Upper lobe of right lung (tissue), 1 donor: Measurements from ENCODE around the gene C11orf21. TPM values are rescaled to one million over a fixed set of nuclear protein-coding genes. Genes with fewer than 3 reads are reported as not detected.

Source experiments
- ATAC-seq: fragments of 200-7000 bp; cut with Tn5 transposase; one replicate; pipeline ENCODE4 v1.9.1; 2020; ENCODE audit warnings: mild to moderate bottlenecking, moderate library complexity
- DNase-seq: peaks from one replicate; pipeline ENCODE4 v3.0.0-alpha.2; 2020
- H3K27ac ChIP-seq: fragments of 200-600 bp; one replicate; pipeline ENCODE4 v1.8.0; 2022
- H3K27me3 ChIP-seq: fragments of 200-600 bp; one replicate; pipeline ENCODE4 v1.8.0; 2022; ENCODE audit warnings: mild to moderate bottlenecking
- H3K36me3 ChIP-seq: fragments of 200-600 bp; one replicate; pipeline ENCODE4 v1.8.0; 2022
- H3K4me1 ChIP-seq: fragments of 200-600 bp; one replicate; pipeline ENCODE4 v1.8.0; 2022
- H3K4me3 ChIP-seq: fragments of 200-600 bp; one replicate; pipeline ENCODE4 v1.8.0; 2022; ENCODE audit warnings: mild to moderate bottlenecking
- H3K9me3 ChIP-seq: fragments of 200-600 bp; one replicate; pipeline ENCODE4 v1.8.0; 2022
- intact Hi-C: fragments of 100-400 bp; cut with DNase I; formaldehyde crosslinking; loops from one replicate; pipeline ENCODE4 v1.11.0; 2022
- total RNA-seq: library from RNA; stranded (reverse); fragmentation: NEBNext Ultra II Directional; extraction: Animal tissue kit (Norgen Biotek cat#: 25700); gene quantifications from one replicate; pipeline ENCODE4 v1.2.1, GENCODE V29; 2021
- TF ChIP-seq, protein P1 (sequence below): fragments of 200-600 bp; IDR thresholded peaks from one replicate; pipeline ENCODE4 v1.8.0; 2022; ENCODE audit warnings: antibody characterized with exemption
- donor health status: DM: no; HTN: yes; CAD: no; lungs with severe emphysema.

The C11orf21 gene
- total RNA-seq, 1 donor from 2014 or later, result 6.5 TPM

DNA sequence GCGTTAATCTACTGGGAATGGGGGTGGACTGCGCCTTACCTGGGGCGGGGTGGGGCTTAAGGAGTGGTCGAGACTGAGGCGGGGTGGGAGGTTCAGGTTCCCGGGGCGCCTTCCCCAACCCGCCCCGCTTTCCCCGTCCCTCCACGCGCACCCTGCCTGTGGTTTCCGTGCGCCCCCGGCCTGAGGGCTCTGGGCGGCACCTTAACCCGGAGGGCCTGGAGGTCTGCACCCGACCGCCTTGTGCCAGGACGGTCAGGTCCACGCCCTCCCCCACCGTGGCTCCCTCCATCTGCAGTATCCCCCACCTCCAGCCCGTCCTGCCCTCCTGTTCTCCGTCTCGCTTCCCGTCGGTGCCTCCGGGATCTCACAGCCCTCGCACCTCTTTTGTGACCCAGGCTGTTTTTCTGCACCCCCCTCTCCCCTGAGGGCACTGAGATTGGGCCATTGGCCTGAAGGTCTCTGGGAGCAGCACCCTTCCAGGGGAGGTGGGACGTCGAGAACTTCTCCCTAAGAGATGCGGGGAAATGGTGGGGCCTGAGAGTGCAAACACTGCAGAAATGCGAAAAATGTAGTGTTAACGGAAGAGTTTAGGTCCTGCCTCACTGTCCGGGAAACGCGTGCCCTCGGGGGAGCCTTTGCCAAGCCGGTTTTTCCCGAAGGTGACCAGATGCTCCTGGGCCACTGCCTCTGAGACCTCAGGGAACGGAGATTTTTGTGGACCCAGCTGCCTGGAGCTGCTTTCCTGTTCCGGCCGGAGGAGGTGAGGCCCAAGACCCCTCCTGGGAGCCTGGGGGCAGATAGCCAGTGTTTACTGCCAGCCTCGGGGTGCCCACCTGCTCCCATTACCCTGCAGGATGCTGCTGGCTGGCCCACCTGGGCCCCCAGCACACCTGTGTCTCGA is 30.1 kb downstream of the C11orf21 start:
- peaks cover 12% of the 10 kb centered on the region for H3K4me1 ChIP-seq
- H3K4me3 ChIP-seq, result peak overlapping the region; percentile 21
- H3K9me3 ChIP-seq, result no peaks in the 10 kb centered on the region
- H3K27me3 ChIP-seq, result peaks cover 29% of the 10 kb centered on the region
- no peaks in the 10 kb centered on the region for H3K36me3 ChIP-seq
- ATAC-seq (no peak), DNase-seq (peak; percentile 64)
- intact Hi-C loops, result no loop called here
- no peak overlapping the region for H3K27ac ChIP-seq
- TF ChIP-seq, protein P1, sequence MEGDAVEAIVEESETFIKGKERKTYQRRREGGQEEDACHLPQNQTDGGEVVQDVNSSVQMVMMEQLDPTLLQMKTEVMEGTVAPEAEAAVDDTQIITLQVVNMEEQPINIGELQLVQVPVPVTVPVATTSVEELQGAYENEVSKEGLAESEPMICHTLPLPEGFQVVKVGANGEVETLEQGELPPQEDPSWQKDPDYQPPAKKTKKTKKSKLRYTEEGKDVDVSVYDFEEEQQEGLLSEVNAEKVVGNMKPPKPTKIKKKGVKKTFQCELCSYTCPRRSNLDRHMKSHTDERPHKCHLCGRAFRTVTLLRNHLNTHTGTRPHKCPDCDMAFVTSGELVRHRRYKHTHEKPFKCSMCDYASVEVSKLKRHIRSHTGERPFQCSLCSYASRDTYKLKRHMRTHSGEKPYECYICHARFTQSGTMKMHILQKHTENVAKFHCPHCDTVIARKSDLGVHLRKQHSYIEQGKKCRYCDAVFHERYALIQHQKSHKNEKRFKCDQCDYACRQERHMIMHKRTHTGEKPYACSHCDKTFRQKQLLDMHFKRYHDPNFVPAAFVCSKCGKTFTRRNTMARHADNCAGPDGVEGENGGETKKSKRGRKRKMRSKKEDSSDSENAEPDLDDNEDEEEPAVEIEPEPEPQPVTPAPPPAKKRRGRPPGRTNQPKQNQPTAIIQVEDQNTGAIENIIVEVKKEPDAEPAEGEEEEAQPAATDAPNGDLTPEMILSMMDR, result no peak

DNA sequence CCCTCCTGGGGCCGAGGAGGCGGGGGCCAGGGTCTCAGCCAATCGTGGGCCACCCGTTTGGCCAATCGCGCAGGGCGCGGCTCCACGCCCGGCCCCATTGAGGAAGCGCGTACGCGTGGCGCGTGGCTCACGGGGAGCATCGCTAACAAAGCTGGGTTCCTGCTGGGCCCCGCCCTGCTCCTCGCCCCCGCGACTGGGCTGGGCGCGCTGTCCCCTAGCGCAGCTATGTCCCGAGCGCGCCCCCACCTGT is 30.7 kb downstream of the C11orf21 start:
- peak overlapping the region; percentile 21 for H3K4me3 ChIP-seq
- DNase-seq (peak; percentile 85), ATAC-seq (peak; percentile 68)
- TF ChIP-seq, protein P1, result no peak
- H3K36me3 ChIP-seq, result no peaks in the 10 kb centered on the region
- H3K27ac ChIP-seq, result no peak overlapping the region
- H3K4me1 ChIP-seq, result peaks cover 12% of the 10 kb centered on the region
- H3K27me3 ChIP-seq, result peaks cover 29% of the 10 kb centered on the region
- intact Hi-C loops, result no loop called here
- H3K9me3 ChIP-seq, result no peaks in the 10 kb centered on the region

DNA sequence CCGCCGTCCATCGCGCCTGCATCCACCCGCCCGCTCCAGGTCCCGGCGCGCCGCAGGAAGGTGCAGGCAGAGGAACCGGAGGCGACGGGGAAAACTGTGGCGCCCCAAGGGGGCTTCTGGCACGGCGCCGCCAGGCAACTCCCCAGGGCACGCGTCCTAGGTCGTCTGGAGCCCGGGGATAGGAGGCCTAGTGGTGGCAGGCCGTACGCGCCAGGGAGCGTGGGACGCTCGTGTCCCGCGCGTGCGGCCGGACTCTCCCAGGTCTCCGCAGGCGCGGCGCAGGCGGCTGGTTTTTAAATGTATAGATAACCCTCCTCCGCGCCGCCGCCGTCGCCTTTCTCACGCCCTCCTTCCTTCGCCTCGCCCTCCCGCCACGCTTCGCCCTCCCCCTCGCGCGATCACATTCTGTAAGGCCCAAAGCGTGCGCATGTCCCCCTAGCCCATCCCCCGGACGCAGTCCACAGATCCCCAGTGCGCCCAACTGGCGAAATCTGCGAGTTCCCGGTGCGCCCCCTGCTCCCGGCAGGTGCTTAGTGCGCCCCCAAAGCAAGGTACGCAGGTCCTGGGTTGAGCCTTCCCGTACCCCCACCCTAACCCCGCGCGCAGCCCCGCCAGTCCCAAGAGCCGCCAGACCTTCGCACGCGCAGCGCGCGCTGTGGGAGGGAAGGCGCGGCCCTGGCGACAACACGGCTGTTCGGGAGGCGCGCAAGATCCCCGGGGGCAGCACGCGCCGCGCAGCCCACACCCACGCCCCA is 31.2 kb downstream of the C11orf21 start, which contains the start of gene ASCL2:
ASCL2 (minus strand) TSS at position 267 of the 755 bp plus-strand sequence; CDS start at position 11, 256 bp downstream.
- intact Hi-C loops, result no loop called here
- peaks cover 29% of the 10 kb centered on the region for H3K27me3 ChIP-seq
- peaks cover 12% of the 10 kb centered on the region for H3K4me1 ChIP-seq
- peak within 1 kb of the TSS; percentile 52 for H3K4me3 ChIP-seq
- H3K36me3 ChIP-seq, result no peaks in the 10 kb centered on the region
- H3K9me3 ChIP-seq, result no peaks in the 10 kb centered on the region
- no peak for ATAC-seq
- H3K27ac ChIP-seq, result peak within 1 kb of the TSS; percentile 58
- peak; percentile 68 for DNase-seq
- TF ChIP-seq, protein P1, result no peak

DNA sequence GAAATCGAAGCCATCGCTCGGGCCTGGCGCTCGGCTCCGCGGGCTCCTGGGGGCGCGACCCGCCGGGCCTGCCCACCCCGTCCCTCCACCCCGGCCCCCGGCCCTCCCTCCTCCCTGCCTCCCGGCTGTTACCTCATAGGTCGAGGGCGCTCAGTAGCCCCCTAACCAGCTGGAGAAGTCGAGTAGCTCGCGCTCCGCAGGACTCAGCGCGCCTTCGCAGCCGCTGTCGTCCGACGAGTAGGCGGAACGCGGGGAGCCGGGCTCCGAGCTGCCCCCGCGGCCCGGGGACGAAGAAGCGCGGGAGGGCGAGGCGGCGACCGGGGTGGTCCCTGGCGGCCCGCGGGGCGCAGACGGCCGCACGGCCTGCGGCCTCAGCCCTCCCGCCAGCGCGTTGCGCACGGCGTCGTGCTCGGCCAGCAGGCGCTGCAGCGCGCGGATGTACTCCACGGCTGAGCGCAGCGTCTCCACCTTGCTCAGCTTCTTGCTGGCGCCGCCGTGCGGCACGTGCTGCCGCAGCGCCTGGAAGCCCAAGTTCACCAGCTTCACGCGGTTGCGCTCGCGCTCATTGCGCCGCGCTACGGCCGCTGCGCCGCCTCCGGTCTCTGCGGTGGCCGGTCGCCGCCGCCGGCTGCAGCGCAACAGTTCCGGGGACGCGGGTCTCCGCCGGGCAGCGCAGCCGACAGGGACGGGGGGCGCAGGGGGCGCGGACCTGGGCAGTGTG is 32.0 kb downstream of the C11orf21 start:
- ATAC-seq (peak; percentile 51), DNase-seq (peak; percentile 82)
- Histone ChIP-seq H3K9me3 (no peaks in the 10 kb centered on the region), H3K4me3 (peak overlapping the region; percentile 52), H3K36me3 (no peaks in the 10 kb centered on the region), H3K4me1 (peaks cover 12% of the 10 kb centered on the region), H3K27me3 (peaks cover 29% of the 10 kb centered on the region), H3K27ac (peak overlapping the region; percentile 58)
- TF ChIP-seq, protein P1, result peak; percentile 25
- intact Hi-C loops, result no loop called here

DNA sequence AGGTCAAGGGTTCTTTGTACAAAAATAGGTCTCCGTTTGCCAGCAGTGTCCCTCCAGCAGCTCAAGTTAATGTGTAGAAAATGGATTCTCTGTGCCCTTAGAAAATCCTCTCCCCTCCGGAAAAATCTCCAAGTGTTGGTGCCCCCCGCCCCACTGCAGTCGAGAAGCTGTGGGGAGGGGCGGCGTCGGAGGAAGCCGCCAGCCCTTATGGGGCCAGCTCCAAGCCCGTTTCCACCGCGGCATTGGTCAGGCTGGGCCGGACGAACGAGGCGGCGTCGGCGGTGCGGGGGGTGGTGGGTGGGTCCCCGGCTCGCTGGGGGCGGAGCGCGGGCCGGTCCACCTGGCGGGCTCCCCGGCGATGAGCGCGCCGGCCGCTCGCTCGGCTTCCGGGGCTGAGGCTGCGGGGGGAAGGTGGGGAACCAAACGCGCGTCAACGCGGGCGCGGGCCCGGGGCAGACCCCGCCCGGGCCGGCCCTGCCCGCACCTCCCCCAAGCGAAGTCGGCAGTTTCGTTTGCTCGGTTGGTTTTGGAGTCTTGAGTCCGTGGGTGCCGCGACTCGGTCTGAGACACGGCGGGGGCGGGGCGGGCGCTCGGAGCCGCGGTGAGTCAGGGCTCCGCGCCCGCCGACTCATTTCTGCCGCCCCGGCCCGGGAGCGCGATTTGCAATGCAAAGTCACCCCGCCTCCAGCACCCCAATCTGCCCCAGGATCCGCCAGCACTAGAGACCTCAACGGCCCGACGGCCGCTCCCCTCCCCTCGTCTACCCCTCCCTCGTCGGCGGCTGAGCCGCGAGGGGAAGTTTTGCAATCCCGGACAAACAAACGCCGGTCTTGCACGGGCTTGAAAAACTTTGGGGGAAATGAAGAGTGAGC is 32.8 kb downstream of the C11orf21 start:
- Histone ChIP-seq H3K4me1 (peaks cover 12% of the 10 kb centered on the region), H3K27ac (peak overlapping the region; percentile 58), H3K27me3 (peaks cover 29% of the 10 kb centered on the region), H3K4me3 (peak overlapping the region; percentile 52), H3K9me3 (no peaks in the 10 kb centered on the region), H3K36me3 (no peaks in the 10 kb centered on the region)
- intact Hi-C loops, result no loop called here
- ATAC-seq (peak; percentile 59), DNase-seq (peak; percentile 87)
- TF ChIP-seq, protein P1, result no peak
